Astrocyte (in vitro differentiated cells and primary cell): ENCODE data around the gene SPG21.

Experiments used
- EZH2 ChIP-seq: IDR thresholded peaks from 2 replicates; pipeline ENCODE4 v1.6.1; 2012; ENCODE audit warnings: mild to moderate bottlenecking, low read length, inconsistent platforms; ENCODE audit not compliant: insufficient read depth
- TF ChIP-seq, protein P1 (sequence below): IDR thresholded peaks from 2 replicates; pipeline ENCODE4 v1.5.1; 2011; ENCODE audit warnings: low read depth, mild to moderate bottlenecking, inconsistent platforms, low read length, moderate library complexity; ENCODE audit not compliant: insufficient read depth

DNA sequence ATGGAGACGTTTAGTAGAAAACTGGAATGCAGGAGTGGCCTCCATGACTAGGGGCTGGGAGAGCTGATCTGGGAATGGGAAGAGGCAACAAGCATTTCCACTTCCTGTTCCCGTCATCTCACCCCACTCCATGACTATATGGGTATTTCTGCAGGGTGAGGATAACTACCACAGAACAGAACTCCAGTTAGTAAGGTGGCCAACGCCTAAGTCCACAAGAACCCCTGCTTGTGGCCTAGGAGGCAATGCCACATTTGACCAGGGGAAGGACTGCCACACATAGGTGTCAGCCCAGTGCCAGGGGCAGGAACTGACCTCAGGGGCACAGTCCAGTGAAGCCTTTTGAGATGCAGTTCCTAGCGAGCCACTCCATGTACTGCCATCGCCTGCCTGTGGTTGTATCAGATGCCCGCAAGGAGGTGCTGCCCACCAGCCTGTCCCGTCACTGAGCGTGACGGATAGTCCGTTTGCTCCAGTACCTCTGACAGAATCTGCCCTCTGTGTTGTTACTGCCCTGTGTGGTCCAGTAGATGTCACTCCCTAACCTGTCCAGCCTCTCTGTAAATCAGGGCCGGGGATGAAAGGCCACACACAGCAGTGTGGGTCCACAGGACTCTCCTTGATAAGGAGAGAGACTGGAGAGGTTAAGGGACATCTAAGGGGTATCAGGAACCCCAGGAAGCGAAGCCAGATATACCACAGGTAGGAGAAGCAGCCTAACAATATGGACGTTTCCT is 43.3 kb upstream of the SPG21 start:
- TF ChIP-seq EZH2 = no peak
- TF ChIP-seq, protein P1, sequence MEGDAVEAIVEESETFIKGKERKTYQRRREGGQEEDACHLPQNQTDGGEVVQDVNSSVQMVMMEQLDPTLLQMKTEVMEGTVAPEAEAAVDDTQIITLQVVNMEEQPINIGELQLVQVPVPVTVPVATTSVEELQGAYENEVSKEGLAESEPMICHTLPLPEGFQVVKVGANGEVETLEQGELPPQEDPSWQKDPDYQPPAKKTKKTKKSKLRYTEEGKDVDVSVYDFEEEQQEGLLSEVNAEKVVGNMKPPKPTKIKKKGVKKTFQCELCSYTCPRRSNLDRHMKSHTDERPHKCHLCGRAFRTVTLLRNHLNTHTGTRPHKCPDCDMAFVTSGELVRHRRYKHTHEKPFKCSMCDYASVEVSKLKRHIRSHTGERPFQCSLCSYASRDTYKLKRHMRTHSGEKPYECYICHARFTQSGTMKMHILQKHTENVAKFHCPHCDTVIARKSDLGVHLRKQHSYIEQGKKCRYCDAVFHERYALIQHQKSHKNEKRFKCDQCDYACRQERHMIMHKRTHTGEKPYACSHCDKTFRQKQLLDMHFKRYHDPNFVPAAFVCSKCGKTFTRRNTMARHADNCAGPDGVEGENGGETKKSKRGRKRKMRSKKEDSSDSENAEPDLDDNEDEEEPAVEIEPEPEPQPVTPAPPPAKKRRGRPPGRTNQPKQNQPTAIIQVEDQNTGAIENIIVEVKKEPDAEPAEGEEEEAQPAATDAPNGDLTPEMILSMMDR = peak; percentile 70
